ENCODE data around the gene PSMF1.

DNA sequence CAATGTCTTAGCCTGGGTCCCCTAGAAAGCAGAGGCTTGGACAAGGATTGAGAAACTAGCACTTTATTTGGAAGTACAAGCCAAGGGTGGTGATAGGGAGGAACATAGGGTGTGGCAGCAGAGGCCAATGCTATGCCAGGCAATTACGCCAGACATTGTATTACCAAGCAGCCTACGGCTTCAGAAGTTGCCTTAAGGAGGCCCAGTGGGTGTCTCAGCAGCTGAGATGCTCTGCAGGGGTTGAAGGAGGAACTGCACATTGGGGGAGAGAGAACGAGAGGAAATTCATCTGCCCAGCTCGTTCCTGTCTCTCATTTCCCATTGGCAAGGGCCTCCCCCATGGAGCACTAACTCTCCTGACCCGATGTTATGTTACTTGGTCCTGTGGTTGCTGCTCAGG, 85.7 kb downstream of the PSMF1 start:
- TF ChIP-seq, protein P1, sequence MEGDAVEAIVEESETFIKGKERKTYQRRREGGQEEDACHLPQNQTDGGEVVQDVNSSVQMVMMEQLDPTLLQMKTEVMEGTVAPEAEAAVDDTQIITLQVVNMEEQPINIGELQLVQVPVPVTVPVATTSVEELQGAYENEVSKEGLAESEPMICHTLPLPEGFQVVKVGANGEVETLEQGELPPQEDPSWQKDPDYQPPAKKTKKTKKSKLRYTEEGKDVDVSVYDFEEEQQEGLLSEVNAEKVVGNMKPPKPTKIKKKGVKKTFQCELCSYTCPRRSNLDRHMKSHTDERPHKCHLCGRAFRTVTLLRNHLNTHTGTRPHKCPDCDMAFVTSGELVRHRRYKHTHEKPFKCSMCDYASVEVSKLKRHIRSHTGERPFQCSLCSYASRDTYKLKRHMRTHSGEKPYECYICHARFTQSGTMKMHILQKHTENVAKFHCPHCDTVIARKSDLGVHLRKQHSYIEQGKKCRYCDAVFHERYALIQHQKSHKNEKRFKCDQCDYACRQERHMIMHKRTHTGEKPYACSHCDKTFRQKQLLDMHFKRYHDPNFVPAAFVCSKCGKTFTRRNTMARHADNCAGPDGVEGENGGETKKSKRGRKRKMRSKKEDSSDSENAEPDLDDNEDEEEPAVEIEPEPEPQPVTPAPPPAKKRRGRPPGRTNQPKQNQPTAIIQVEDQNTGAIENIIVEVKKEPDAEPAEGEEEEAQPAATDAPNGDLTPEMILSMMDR (CRISPR knock-in tag; IDR thresholded peaks at IDR 0.05): no peak
- TF ChIP-seq TCF7L2 (IDR thresholded peaks at IDR 0.05; ENCODE audit: low read depth, low read length): no peak
- TF ChIP-seq EZH2 (conservative IDR thresholded peaks at IDR 0.05; ENCODE audit: low read depth, low read length): no peak
- TF ChIP-seq, protein P2, sequence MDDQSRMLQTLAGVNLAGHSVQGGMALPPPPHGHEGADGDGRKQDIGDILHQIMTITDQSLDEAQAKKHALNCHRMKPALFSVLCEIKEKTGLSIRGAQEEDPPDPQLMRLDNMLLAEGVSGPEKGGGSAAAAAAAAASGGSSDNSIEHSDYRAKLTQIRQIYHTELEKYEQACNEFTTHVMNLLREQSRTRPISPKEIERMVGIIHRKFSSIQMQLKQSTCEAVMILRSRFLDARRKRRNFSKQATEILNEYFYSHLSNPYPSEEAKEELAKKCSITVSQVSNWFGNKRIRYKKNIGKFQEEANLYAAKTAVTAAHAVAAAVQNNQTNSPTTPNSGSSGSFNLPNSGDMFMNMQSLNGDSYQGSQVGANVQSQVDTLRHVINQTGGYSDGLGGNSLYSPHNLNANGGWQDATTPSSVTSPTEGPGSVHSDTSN (CRISPR knock-in tag; IDR thresholded peaks at IDR 0.05; ENCODE audit: borderline replicate concordance): no peak
- no peak for TF ChIP-seq FOXP1 (IDR thresholded peaks at IDR 0.05)
- TF ChIP-seq FOXP1 (CRISPR knock-in tag; IDR thresholded peaks at IDR 0.05): no peak
- no peak for TF ChIP-seq ARNT2 (CRISPR knock-in tag; IDR thresholded peaks at IDR 0.05; ENCODE audit: low read depth)
- no peak for TF ChIP-seq TBL1XR1 (IDR thresholded peaks at IDR 0.05; ENCODE audit: borderline replicate concordance, low read length, partially characterized antibody)
